Esophagus muscularis mucosa (tissue), 4 donors: ENCODE data around the gene CYP19A1. TPM values are rescaled to one million over a fixed set of nuclear protein-coding genes. Genes with fewer than 3 reads are reported as not detected.

ENCODE experiments used
- DNase-seq: peaks from one replicate; pipeline ENCODE4 v3.0.0-alpha.2; 2017; ENCODE audit errors: extremely low spot score
- H3K27ac ChIP-seq, 4 donors: fragments of 200-600 bp; sonication (generic); replicated peaks in 1 of 4; 1 replicate in 3 of 4; 2 replicates in 1 of 4; pipeline ENCODE4 v1.5.1; 2016 to 2019; ENCODE audit warnings: mild to moderate bottlenecking in 1 of 4
- H3K27me3 ChIP-seq, 4 donors: fragments of 200-600 bp; sonication (generic); one replicate each; pipeline versions ENCODE4 v1.5.1 to v1.6.0; 2016 to 2019
- H3K36me3 ChIP-seq, 4 donors: fragments of 200-600 bp; sonication (generic); one replicate each; pipeline ENCODE4 v1.5.1; 2016 to 2019
- H3K4me1 ChIP-seq, 4 donors: fragments of 200-600 bp; sonication (generic); one replicate each; pipeline ENCODE4 v1.5.1; 2016 to 2019
- H3K4me3 ChIP-seq, 4 donors: fragments of 200-600 bp; sonication (generic); 1 replicate in 2 of 4; 2 replicates in 2 of 4; pipeline ENCODE4 v1.5.1; 2016 to 2019; ENCODE audit warnings: mild to moderate bottlenecking in 4 of 4, moderate library complexity in 1 of 4
- H3K9me3 ChIP-seq, 4 donors: fragments of 200-600 bp; sonication (generic); 1 replicate in 3 of 4; 2 replicates in 1 of 4; pipeline ENCODE4 v1.5.1; 2016 to 2019
- CTCF ChIP-seq, 3 experiments: fragments of 200-600 bp in 2 of 3; fragments of 450-650 bp in 1 of 3; sonication (generic) in 2 of 3; IDR thresholded peaks; one replicate each; pipeline ENCODE4 v1.5.1; 2017 to 2019; ENCODE audit warnings: antibody characterized with exemption in 3 of 3, mild to moderate bottlenecking in 2 of 3, moderate library complexity in 1 of 3
- EP300 ChIP-seq: sonication (generic); formaldehyde crosslinking; IDR thresholded peaks from one replicate; pipeline ENCODE4 v1.6.1; 2017; ENCODE audit warnings: antibody characterized with exemption
- POLR2A ChIP-seq: fragments of 450-650 bp; IDR thresholded peaks from one replicate; pipeline ENCODE4 v1.6.1; 2017; ENCODE audit warnings: antibody characterized with exemption, moderate library complexity, mild to moderate bottlenecking, low read depth
- POLR2AphosphoS5 ChIP-seq, 2 donors: sonication (generic); formaldehyde crosslinking; IDR thresholded peaks; one replicate each; pipeline ENCODE4 v1.6.1; 2017; ENCODE audit warnings: antibody characterized with exemption in 2 of 2
- WGBS: methylation state at CpG from one replicate; pipeline ENCODE4 v1.1.5; 2018; 5-methylcytosine and 5-hydroxymethylcytosine counted together
- intact Hi-C: fragments of 100-400 bp; cut with DNase I; formaldehyde crosslinking; loops from one replicate; pipeline ENCODE4 v1.15.1; 2023
- total RNA-seq, 4 donors: library from RNA; depleted of rRNA; stranded (reverse); fragments of >200 nt; gene quantifications; one replicate each; pipeline versions ENCODE4 v1.1.0 to v1.2.1, GENCODE V29; 2016

Gene CYP19A1
- total RNA-seq, 4 donors from 2014 or later: 1.5 to 3.5 (median 2.1) TPM; not detected in 1

- intact Hi-C loops: no loop called here
- H3K27me3 ChIP-seq: no peaks in the 10 kb centered on the region
- H3K9me3 ChIP-seq: no peaks in the 10 kb centered on the region
- H3K4me3 ChIP-seq: no peak overlapping the region
- no peak overlapping the region for H3K27ac ChIP-seq
- H3K36me3 ChIP-seq: no peaks in the 10 kb centered on the region
- WGBS: 62% methylated on average over 2 of the region's 2 CpGs
- no peak for TF ChIP-seq EP300
- no peak for DNase-seq
- H3K4me1 ChIP-seq: peaks cover 4 to 34% (median 14%) of the 10 kb centered on the region in 4 donors
Observed at GRCh38 chr15:51311510-51311909, 26.9 kb downstream of the CYP19A1 start.

GRCh38 chr15:51310064-51310463, 28.3 kb downstream of the CYP19A1 start:
- no peaks in the 10 kb centered on the region for H3K36me3 ChIP-seq
- H3K9me3 ChIP-seq: no peaks in the 10 kb centered on the region
- intact Hi-C loops: no loop called here
- no peak overlapping the region for H3K4me3 ChIP-seq
- 69% methylated on average over 2 of the region's 2 CpGs for WGBS
- peaks cover 4 to 34% (median 14%) of the 10 kb centered on the region in 4 donors for H3K4me1 ChIP-seq
- no peak for DNase-seq
- peak overlapping the region in 1 of 4 donors; percentile 22 for H3K27ac ChIP-seq
- TF ChIP-seq CTCF (IDR thresholded peaks at IDR 0.05) (no peak), POLR2A (no peak), POLR2AphosphoS5 (IDR thresholded peaks at IDR 0.05) (no peak), EP300 (no peak)
- H3K27me3 ChIP-seq: no peaks in the 10 kb centered on the region

GRCh38 chr15:51307811-51308210, 30.6 kb downstream of the CYP19A1 start:
- DNase-seq: no peak
- no peak overlapping the region for H3K27ac ChIP-seq
- peaks cover 4 to 34% (median 13%) of the 10 kb centered on the region in 4 donors for H3K4me1 ChIP-seq
- H3K36me3 ChIP-seq: no peaks in the 10 kb centered on the region
- no peak overlapping the region for H3K4me3 ChIP-seq
- TF ChIP-seq CTCF (IDR thresholded peaks at IDR 0.05): no peak
- no peak for TF ChIP-seq POLR2AphosphoS5 (IDR thresholded peaks at IDR 0.05)
- TF ChIP-seq EP300: no peak
- TF ChIP-seq POLR2A: no peak
- H3K9me3 ChIP-seq: no peaks in the 10 kb centered on the region
- intact Hi-C loops: no loop called here
- WGBS: 83% methylated on average over 3 of the region's 3 CpGs
- H3K27me3 ChIP-seq: no peaks in the 10 kb centered on the region

- peaks cover 4 to 34% (median 12%) of the 10 kb centered on the region in 4 donors for H3K4me1 ChIP-seq
- DNase-seq: no peak
- no peaks in the 10 kb centered on the region for H3K36me3 ChIP-seq
- 78% methylated on average over 3 of the region's 3 CpGs for WGBS
- H3K9me3 ChIP-seq: no peaks in the 10 kb centered on the region
- no peak overlapping the region for H3K27ac ChIP-seq
- no peak for TF ChIP-seq EP300
- no peak for TF ChIP-seq POLR2AphosphoS5 (IDR thresholded peaks at IDR 0.05)
- TF ChIP-seq POLR2A: no peak
- TF ChIP-seq CTCF (IDR thresholded peaks at IDR 0.05): no peak
- no peak overlapping the region for H3K4me3 ChIP-seq
- no peaks in the 10 kb centered on the region for H3K27me3 ChIP-seq
- intact Hi-C loops: no loop called here
Observed at GRCh38 chr15:51307325-51307724, 31.1 kb downstream of the CYP19A1 start.

- no peak for TF ChIP-seq EP300
- no peak for TF ChIP-seq POLR2AphosphoS5 (IDR thresholded peaks at IDR 0.05)
- TF ChIP-seq POLR2A: no peak
- no peak for TF ChIP-seq CTCF (IDR thresholded peaks at IDR 0.05)
- Histone ChIP-seq H3K9me3 (no peaks in the 10 kb centered on the region), H3K27ac (no peak overlapping the region), H3K4me3 (no peak overlapping the region), H3K4me1 (peaks cover 3 to 31% (median 20%) of the 10 kb centered on the region in 4 donors), H3K36me3 (no peaks in the 10 kb centered on the region), H3K27me3 (no peaks in the 10 kb centered on the region)
- 75% methylated on average over 2 of the region's 2 CpGs for WGBS
- no peak for DNase-seq
- intact Hi-C loops: no loop called here
Observed at GRCh38 chr15:51303462-51303980, 34.9 kb downstream of the CYP19A1 start.
